NCI-H2029 treated with DMSO at 0.1 percent for 48 hours (cell line): ENCODE data around the gene POU5F1.

Source experiments
- DNase-seq: peaks from one replicate; lab custom pipeline; 2025; lab: John Stamatoyannopoulos, UW

Gene POU5F1

DNA sequence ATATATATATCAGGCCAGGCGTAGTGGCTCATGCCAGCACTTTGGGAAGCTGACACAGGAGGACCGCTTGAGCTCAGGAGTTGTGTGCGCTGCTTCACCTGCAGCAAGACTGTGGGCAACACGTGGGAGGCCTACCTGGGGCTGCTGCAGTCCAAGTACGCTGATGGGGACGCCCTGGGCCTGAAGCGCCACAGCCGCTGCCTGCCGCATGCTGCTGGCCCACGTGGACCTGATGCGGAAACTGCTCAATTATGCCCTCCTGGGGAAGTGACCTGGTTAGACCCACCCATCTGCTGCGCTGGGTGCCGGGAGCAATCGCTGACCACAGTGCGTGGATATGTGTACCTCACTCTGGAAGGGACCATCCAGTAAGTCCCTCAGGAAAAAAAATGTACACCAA lies 29.8 kb downstream of the POU5F1 start:
- no peak for DNase-seq

- no peak for DNase-seq
These were observed 30.9 kb downstream of the POU5F1 start for GRCh38 chr6:31139599-31139998.

DNA sequence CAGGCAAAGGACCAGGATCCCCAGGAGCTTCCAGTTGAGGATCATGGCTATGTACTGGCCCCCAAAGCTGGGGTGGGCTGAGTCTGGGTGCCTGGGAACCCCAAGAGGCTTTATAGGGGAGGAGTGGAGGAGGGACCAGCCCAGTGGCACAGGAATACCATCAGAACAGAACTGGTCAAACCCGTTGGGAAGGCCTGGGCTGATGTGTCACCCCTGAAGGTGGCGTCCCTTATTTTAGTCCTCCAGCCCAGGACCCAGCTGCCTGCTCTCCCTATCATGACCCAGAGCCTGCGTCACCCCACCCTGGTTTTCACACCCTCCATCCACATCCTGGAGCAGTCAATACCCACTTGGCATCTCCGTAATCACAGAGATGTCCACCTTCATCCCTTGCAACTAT lies 31.5 kb downstream of the POU5F1 start, which contains the start of gene PSORS1C2:
Gene PSORS1C2 (minus strand): TSS at position 85 of the 400 bp plus-strand sequence. CDS start 40 bp downstream, at position 45.
- no peak for DNase-seq

DNA sequence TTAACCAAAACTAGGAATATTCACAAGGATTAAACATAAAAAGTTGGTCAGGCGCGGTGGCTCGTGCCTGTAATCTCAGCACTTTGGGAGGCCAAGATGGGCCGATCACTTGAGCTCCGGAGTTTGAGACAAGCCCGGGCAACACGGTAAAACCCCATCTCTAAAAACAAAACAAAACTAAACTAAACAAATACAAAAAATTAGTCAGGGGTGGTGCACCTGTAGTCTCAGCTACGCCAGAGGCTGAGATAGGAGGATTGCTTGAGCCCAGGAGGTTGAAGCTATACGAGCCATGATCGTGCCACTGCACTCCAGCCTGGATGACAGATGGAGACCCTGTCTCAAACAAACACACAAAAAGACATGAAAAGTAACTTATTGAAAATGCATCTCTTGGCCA lies 34.8 kb downstream of the POU5F1 start:
- no peak for DNase-seq

DNA sequence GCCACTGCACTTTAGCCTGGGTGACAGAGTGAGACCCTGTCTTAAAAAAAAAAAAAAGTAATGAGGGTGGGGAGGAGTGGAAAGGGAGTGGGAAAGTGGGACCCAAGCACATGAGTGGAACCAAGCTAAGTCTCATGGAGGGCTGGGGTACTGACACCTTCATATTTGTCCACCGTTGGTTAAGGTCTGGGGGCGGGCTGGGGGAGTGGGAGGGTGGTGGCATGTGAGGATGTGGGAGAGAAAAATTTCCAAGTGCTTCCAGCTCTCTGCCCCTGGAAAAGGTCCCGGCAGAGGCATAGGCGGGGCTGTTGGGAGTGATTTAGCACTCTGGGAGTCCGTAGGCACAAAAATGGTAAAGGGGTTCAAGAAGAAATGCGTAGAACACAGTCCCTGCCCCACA lies 37.7 kb downstream of the POU5F1 start:
- no peak for DNase-seq

- DNase-seq = no peak
These were observed 38.9 kb downstream of the POU5F1 start for GRCh38 chr6:31131595-31131994.

- DNase-seq = no peak
These were observed 39.7 kb downstream of the POU5F1 start for GRCh38 chr6:31130751-31131150.

GRCh38 chr6:31129130-31129529 lies 41.4 kb downstream of the POU5F1 start:
- DNase-seq = no peak

DNA sequence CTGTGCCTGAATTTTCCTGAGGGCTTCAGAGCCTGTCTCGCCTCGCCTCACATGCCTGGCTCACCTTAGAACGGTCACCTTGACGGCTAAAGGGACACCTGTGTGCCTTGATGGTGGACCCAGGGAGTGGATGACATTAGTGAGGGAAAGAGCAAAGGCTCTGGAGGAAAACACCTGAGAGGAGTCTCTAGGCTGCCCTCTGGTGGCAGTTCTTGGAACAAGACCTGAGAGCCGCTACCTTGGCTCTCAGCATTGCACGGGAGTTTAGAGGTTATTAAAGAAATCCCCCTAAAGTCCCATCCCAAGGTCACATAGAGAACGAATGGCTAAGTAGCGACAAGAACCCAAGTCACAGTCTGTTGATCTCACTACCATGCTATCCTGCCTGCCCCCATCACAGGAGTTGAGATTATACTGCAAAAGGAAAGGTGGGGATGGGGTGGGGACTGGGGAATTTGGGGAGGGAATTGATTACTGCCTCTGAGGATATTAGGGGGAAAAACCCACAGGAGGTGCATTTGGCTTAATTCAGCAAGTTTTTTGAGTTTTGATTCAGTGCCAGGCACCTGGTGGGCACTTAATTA lies 42.3 kb downstream of the POU5F1 start:
- peak; percentile 22 for DNase-seq

DNA sequence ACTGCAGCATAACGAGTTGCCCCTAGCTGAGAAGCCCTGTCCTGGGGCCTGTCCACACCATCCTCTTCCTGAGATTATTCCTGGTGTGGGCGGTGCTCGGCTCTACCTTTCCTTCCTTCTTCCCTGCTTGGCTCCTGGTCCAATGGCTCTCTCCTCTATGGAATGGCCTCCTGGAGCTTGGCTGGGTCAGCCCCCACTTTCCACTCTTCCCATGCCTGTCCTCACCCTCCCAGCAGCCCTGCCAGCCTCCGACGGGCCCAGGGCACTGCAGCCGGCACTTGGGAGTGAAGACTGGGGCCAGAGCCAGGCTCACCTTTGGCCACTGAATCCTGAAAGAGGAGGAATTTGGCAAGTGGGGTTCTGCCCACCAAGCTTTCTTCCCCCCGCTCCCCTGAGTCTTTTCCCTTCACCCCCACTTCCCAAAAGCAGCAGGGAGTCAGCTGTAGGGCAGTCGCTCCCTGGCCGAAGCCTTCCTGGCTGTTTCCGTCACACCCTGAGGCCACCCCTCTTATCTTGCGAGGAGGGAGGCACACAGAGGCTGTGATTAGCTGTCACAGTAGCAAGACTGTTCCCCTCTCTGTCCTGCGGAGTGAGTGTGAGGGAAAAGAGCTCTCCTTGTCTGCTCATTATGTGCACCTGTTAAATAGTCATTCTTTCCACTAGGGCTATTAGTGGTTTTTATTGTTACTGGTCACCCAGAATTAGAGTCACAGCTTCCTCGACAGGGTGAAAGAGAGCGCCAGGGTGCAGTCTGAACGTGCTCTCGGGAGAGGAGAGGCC lies 43.9 kb downstream of the POU5F1 start:
- no peak for DNase-seq

DNA sequence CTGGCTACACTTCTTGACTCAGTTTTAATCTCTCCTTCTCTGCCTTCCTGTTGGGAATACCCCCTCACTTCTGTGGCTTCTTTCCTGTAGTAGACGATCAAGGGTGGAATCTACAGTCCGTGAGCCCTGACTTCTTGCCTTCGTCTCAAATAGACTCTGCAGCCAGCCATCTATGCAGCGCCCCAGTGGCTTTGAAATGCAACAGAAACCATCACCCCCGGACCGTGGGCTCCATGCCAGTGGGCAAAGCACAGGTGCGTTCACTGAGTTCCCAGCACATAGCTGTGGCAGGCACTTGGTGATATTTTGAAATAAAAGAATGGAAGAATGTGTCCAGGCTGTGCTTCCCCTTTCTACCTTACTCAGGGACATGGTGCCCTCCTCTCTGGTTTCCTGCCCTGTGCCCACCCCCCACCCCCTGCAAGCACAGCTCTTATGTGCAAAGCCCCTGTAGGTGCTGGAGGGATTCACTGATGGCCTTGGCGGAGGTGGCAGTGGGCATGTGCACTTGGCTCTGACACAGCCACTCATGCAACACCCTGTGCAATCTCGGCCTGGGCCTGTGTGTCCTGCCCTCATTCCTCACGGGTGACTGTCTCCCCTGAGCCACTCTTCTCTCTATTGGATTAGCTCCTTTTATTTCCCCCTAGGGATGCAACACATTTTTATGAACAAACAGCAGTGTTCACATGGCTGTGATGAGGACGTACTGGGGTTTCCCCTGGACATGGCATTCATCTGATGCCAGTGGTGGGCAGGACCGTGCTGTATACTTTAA lies 44.7 kb downstream of the POU5F1 start:
- DNase-seq = no peak

DNA sequence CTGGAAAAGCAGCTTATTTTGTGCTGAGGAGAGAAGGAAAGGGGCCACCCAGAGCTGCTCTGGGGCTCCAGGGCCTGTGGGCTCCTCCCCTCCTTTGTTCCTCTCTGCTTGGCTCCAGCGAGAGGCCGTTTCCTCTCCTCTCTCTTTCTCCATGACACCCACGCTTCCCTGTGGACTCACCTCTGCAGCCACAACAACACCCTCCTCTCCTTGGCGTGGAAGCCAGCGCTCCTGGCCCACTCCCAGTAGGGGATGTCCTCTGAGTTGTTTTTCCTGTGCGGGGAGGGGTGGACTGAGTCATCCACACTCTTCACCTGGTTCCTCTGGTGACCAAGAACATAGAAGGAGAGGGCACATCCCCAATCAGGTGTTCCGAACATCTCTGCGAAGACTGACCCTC lies 45.3 kb downstream of the POU5F1 start:
- DNase-seq = no peak

GRCh38 chr6:31122791-31123706 lies 47.4 kb downstream of the POU5F1 start:
- DNase-seq = no peak

GRCh38 chr6:31121131-31121790 lies 49.2 kb downstream of the POU5F1 start:
- DNase-seq = no peak

- DNase-seq = no peak
These were observed 50.1 kb downstream of the POU5F1 start, which contains the start of gene CDSN for GRCh38 chr6:31120151-31120915. TSS of gene CDSN (minus strand) at chr6:31120446. CDS start at chr6:31120419, 27 bp downstream.

- DNase-seq = no peak
These were observed 52.3 kb downstream of the POU5F1 start for GRCh38 chr6:31118178-31118577.

GRCh38 chr6:31116661-31117385 lies 53.7 kb downstream of the POU5F1 start:
- no peak for DNase-seq

DNA sequence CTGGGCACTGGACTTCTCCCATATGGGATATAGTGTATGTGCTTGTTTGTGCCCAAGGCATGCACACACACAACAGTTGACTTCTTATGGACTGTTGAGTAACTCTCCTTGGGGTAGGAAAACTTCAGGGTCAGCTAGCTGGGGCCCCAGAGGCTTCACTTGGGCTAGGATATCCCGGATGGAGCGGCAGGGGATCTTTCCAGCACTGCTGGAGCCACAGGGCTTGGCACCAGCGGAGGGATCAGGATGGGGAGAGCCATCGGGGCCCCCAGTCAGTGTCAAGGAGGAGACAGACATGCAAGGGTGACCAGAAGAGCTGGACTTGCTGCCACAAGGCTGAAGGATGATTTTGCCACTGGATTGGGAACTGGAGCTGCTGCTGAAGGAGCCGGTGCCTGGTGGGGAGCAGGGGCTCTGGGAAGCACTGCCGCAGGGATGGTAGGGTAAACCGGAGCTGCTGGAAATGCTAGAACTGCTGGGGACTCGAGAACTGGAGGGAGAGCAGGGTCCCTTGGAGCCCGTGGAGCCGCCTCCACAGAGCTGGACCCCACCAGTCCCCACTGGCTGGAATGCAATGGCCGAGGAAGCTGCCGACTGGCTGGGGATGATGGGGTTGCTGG lies 54.4 kb downstream of the POU5F1 start:
- no peak for DNase-seq
